Transverse colon (tissue), 4 donors: ENCODE results near the gene SEMA5B. TPM values are rescaled to one million over a fixed set of nuclear protein-coding genes. Genes with fewer than 3 reads are reported as not detected.

Experiments
- DNase-seq: peaks from one replicate; pipeline ENCODE4 v3.0.0-alpha.2; 2019
- H3K27ac ChIP-seq, 4 donors: fragments of 200-600 bp; sonication (generic); 2 replicates each; pipeline ENCODE4 v1.5.1; 2016 to 2018; ENCODE audit warnings: inconsistent platforms in 4 of 4
- H3K27me3 ChIP-seq: fragments of 200-600 bp; sonication (generic); 2 replicates; pipeline ENCODE4 v1.5.1; 2017; ENCODE audit warnings: inconsistent platforms
- H3K36me3 ChIP-seq, 4 donors: fragments of 200-600 bp; sonication (generic); 2 replicates each; pipeline ENCODE4 v1.5.1; 2017 to 2019; ENCODE audit warnings: inconsistent platforms in 4 of 4
- H3K4me1 ChIP-seq, 4 donors: fragments of 200-600 bp; sonication (generic); 2 replicates each; pipeline ENCODE4 v1.5.1; 2017 to 2020; ENCODE audit warnings: inconsistent platforms in 4 of 4
- H3K4me3 ChIP-seq, 4 donors: fragments of 200-600 bp; sonication (generic); 1 replicate in 1 of 4; 2 replicates in 3 of 4; pipeline versions ENCODE4 v1.5.1 to v1.6.1; 2017 to 2019; ENCODE audit warnings: inconsistent platforms in 4 of 4
- H3K9me3 ChIP-seq, 2 donors: fragments of 200-600 bp; sonication (generic); 2 replicates each; pipeline ENCODE4 v1.5.1; 2017 to 2019; ENCODE audit warnings: inconsistent platforms in 2 of 2
- CTCF ChIP-seq, 5 experiments: fragments of 200-600 bp in 3 of 5; fragments of 450-650 bp in 2 of 5; sonication (generic) in 3 of 5; IDR thresholded peaks; 1 replicate in 2 of 5; 2 replicates in 3 of 5; pipeline ENCODE4 v1.5.1; 2016 to 2017; ENCODE audit warnings: antibody characterized with exemption in 5 of 5, inconsistent platforms in 3 of 5, mild to moderate bottlenecking in 2 of 5, moderate library complexity in 1 of 5
- EP300 ChIP-seq: sonication (generic); formaldehyde crosslinking; IDR thresholded peaks from one replicate; pipeline ENCODE4 v1.6.1; 2017; ENCODE audit warnings: antibody characterized with exemption, low read depth
- POLR2A ChIP-seq: fragments of 450-650 bp; IDR thresholded peaks from one replicate; pipeline ENCODE4 v1.6.1; 2016; ENCODE audit warnings: antibody characterized with exemption, mild to moderate bottlenecking, moderate library complexity
- POLR2AphosphoS5 ChIP-seq, 3 donors: sonication (generic); formaldehyde crosslinking; IDR thresholded peaks; one replicate each; pipeline ENCODE4 v1.6.1; 2016; ENCODE audit warnings: antibody characterized with exemption in 3 of 3
- WGBS, 2 donors: methylation state at CpG; one replicate each; pipeline ENCODE4 v1.1.5; 2018; ENCODE audit warnings: low coverage in 1 of 2; 5-methylcytosine and 5-hydroxymethylcytosine counted together
- in situ Hi-C, 4 donors: fragments of 200-750 bp; cut with MboI; loops; one replicate each; pipeline versions ENCODE4 v1.15.0 to v1.15.1; 2017; ENCODE audit warnings: low sequenced_read_pairs in 3 of 4, low pct_ligation_motif_present in 1 of 4, low pct_unique_long_range_greater_than_20kb in 1 of 4
- intact Hi-C: fragments of 100-400 bp; cut with DNase I; formaldehyde crosslinking; loops from one replicate; pipeline ENCODE4 v1.15.1; 2023; ENCODE audit warnings: low total_unique reads
- total RNA-seq, 4 donors: library from RNA; depleted of rRNA; stranded (reverse); fragments of >200 nt; gene quantifications; one replicate each; pipeline ENCODE4 v1.1.0, GENCODE V29; 2016

SEMA5B gene
- total RNA-seq, 4 donors from 2014 or later, result 0.16 to 1.4 (median 0.27) TPM; not detected in 1

GRCh38 chr3:122927726-122928125, 99.8 kb downstream of the SEMA5B start:
- DNase-seq, result no peak
- Histone ChIP-seq H3K9me3 (no peaks in the 10 kb centered on the region), H3K4me3 (no peak overlapping the region), H3K27ac (no peak overlapping the region), H3K4me1 (no peaks in the 10 kb centered on the region), H3K36me3 (no peaks in the 10 kb centered on the region), H3K27me3 (peaks cover 22% of the 10 kb centered on the region)
- 79 to 80% methylated on average over 1 to 10 of the region's 10 CpGs for WGBS, 2 donors
- intact Hi-C loops (no loop called here), in situ Hi-C loops (loop anchor here in 2 of 4 donors (25.0 kb wide), 1 partner anchor 335 kb away; no protein-coding TSS in a partner anchor)
- TF ChIP-seq POLR2AphosphoS5 (IDR thresholded peaks at IDR 0.05) (no peak), CTCF (IDR thresholded peaks at IDR 0.05) (no peak), EP300 (no peak), POLR2A (no peak)

GRCh38 chr3:122926811-122927210, 100.8 kb downstream of the SEMA5B start:
- H3K9me3 ChIP-seq, result no peaks in the 10 kb centered on the region
- WGBS, 2 donors, result 88 to 100% methylated on average over 1 to 3 of the region's 3 CpGs
- DNase-seq, result no peak
- intact Hi-C loops, result no loop called here
- peaks cover 3 to 7% (median 6%) of the 10 kb centered on the region in 4 donors for H3K4me1 ChIP-seq
- H3K36me3 ChIP-seq, result no peaks in the 10 kb centered on the region
- peaks cover 31% of the 10 kb centered on the region for H3K27me3 ChIP-seq
- H3K4me3 ChIP-seq, result no peak overlapping the region
- no peak overlapping the region for H3K27ac ChIP-seq
- no peak for TF ChIP-seq EP300
- TF ChIP-seq POLR2AphosphoS5 (IDR thresholded peaks at IDR 0.05), result no peak
- TF ChIP-seq CTCF (IDR thresholded peaks at IDR 0.05), result no peak
- no peak for TF ChIP-seq POLR2A
- in situ Hi-C loops, result loop anchor here in 2 of 4 donors (25.0 kb wide), 1 partner anchor 335 kb away; no protein-coding TSS in a partner anchor

- TF ChIP-seq CTCF (IDR thresholded peaks at IDR 0.05) (no peak), EP300 (no peak), POLR2A (no peak), POLR2AphosphoS5 (IDR thresholded peaks at IDR 0.05) (no peak)
- Histone ChIP-seq H3K4me1 (peaks cover 5 to 11% (median 9%) of the 10 kb centered on the region in 4 donors), H3K27ac (no peak overlapping the region), H3K9me3 (no peaks in the 10 kb centered on the region), H3K36me3 (no peaks in the 10 kb centered on the region), H3K27me3 (peaks cover 36% of the 10 kb centered on the region), H3K4me3 (no peak overlapping the region)
- in situ Hi-C loops, result loop anchor here in 2 of 4 donors (25.0 kb wide), 1 partner anchor 336 kb away; no protein-coding TSS in a partner anchor
- WGBS, 2 donors, result 80 to 87% methylated on average over 1 to 20 of the region's 20 CpGs
- DNase-seq, result no peak
- intact Hi-C loops, result no loop called here
Observed at GRCh38 chr3:122926322-122926721, 101.2 kb downstream of the SEMA5B start.

- TF ChIP-seq CTCF (IDR thresholded peaks at IDR 0.05) (no peak), POLR2A (no peak), EP300 (no peak), POLR2AphosphoS5 (IDR thresholded peaks at IDR 0.05) (no peak)
Observed at GRCh38 chr3:122925756-122926155, 101.8 kb downstream of the SEMA5B start.

More at GRCh38 chr3:122925756-122926155, 101.8 kb downstream of the SEMA5B start:
- H3K27me3 ChIP-seq, result peaks cover 42% of the 10 kb centered on the region
- no peak overlapping the region for H3K27ac ChIP-seq
- peaks cover 5 to 11% (median 9%) of the 10 kb centered on the region in 4 donors for H3K4me1 ChIP-seq
- H3K36me3 ChIP-seq, result no peaks in the 10 kb centered on the region
- DNase-seq, result no peak
- WGBS, 2 donors, result 47% methylated on average over 1 of the region's 1 CpG; no CpG with 5 or more reads in 1 of the 2 donors
- H3K9me3 ChIP-seq, result no peaks in the 10 kb centered on the region
- H3K4me3 ChIP-seq, result no peak overlapping the region
- in situ Hi-C loops (loop anchor here in 2 of 4 donors (25.0 kb wide), 1 partner anchor 337 kb away; no protein-coding TSS in a partner anchor), intact Hi-C loops (no loop called here)
